ENCODE data around the gene SCCPDH.

The SCCPDH gene

DNA sequence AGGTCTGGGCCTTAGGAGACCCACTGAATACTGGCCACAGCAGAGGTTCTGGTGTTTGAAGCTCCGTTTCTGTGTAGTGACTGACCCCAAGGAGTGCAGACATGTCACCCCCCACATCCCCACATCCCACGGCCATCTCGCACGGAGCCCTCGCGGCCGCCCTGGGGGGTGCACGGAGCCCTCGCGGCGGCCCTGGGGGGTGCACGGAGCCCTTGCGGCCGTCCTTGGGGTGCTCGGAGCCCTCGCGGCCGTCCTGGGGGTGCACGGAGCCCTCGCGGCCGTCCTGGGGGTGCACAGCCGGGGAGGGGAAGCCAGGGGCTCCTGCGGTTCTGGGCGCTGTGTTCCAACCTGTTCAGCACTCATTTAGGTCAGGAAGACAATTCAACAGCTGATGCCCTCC is 68.4 kb downstream of the SCCPDH start:
- TF ChIP-seq GATA1 (IDR thresholded peaks at IDR 0.05; ENCODE audit: low read depth, low read length) (no peak), POLR2A (IDR thresholded peaks at IDR 0.05; ENCODE audit: low read length) (no peak)
- DNase-seq, result no peak

DNA sequence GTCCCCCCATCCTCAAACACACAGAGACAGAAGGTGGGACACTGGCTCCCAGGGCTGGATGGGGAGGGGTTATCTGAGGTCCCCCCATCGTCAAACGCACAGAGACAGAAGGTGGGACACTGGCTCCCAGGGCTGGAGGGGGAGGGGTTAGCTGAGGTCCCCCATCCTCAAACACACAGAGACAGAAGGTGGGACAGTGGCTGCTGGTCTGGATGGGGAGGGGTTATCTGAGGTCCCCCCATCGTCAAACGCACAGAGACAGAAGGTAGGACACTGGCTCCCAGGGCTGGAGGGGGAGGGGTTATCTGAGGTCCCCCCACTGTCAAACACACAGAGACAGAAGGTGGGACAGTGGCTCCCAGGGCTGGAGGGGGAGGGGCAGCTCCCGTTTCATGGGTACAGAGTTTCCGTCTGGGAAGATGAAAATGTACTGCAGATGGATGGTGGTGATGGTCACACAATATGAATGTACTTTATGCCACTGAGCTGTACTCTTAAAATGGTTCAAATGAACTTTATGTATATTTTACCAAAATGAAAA is 69.2 kb downstream of the SCCPDH start:
- DNase-seq, result no peak
- TF ChIP-seq POLR2A (IDR thresholded peaks at IDR 0.05; ENCODE audit: low read length), result no peak
- TF ChIP-seq GATA1 (IDR thresholded peaks at IDR 0.05; ENCODE audit: low read depth, low read length), result no peak

DNA sequence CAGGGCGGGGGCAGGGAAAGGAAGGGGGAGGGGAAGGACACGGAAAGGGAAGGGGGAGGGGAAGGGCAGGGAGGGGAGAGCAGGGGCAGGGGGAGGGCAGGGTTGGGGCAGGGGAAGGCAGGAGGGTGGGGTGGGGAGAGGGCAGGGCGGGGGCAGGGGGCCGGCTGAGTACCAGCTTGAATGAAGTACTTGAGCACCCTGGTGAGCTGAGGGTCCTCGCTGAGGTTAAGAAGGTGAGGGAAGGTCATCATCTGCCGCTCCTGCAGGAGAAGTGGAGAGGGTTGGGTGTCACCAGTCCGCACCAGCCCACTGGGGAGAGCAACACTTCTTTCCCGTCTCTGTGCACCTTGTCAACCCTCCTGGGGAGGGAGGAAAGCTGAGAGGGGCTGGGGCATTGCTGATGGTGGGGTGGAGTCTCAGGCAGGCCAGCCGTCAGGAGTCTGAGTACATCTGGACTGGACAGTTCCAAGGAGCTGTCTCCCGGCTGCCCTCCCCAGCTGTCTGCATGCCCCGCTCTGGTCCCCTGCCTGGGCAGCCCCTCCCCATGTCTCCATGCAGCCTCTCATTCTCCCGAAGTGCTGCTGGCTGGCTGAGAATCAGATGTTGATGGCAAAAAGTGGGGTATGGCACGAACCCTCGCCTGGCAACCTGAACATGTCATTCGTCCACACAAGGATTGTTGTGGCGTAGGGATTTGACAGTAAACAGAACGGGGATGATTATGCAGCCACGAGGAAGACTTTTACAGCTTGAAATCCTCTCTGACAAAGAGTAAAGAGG is 70.0 kb downstream of the SCCPDH start:
- TF ChIP-seq GATA1 (IDR thresholded peaks at IDR 0.05; ENCODE audit: low read depth, low read length) (no peak), POLR2A (IDR thresholded peaks at IDR 0.05; ENCODE audit: low read length) (no peak)
- no peak for DNase-seq

DNA sequence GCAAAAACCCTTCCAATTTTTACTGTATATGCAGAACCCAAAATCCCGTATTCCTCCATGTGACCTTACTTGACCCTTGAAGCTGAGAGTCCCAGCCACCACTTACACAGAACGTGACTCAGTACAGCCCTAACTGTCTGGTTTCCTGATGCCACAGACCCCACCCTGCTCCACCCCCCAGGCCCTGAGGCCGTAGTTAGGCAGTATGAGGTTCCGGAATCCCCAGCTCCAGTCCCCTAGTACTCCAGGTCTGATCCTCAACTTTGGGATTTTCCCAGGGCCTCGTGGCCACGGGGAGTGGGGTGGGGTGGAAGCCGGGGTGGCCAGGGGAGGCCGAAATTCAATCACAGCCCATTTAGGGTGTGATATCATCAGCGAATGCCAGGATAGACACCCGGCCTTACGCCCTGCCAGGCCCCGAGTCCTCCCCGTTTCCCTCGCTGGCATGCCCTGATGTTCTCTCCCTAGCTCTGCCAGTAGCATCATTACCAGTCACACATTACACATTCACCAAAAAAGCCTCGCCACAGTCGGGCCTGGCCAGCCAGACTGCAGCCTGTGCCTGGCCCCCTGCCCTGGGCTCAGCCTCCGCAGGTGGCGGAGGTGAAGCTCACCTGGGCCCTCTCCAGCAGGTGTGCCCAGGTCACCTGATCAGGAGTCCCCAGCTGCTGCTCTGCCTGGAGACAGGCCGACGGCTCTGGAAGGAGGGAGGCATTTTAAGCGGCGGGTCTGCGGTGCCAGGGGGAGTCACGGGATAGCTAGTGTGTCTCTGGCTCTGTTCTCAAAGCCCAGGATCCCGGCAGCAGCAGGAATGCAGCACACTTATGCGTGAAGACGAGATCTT is 70.8 kb downstream of the SCCPDH start:
- TF ChIP-seq POLR2A (IDR thresholded peaks at IDR 0.05; ENCODE audit: low read length), result no peak
- TF ChIP-seq GATA1 (IDR thresholded peaks at IDR 0.05; ENCODE audit: low read depth, low read length), result no peak
- no peak for DNase-seq

DNA sequence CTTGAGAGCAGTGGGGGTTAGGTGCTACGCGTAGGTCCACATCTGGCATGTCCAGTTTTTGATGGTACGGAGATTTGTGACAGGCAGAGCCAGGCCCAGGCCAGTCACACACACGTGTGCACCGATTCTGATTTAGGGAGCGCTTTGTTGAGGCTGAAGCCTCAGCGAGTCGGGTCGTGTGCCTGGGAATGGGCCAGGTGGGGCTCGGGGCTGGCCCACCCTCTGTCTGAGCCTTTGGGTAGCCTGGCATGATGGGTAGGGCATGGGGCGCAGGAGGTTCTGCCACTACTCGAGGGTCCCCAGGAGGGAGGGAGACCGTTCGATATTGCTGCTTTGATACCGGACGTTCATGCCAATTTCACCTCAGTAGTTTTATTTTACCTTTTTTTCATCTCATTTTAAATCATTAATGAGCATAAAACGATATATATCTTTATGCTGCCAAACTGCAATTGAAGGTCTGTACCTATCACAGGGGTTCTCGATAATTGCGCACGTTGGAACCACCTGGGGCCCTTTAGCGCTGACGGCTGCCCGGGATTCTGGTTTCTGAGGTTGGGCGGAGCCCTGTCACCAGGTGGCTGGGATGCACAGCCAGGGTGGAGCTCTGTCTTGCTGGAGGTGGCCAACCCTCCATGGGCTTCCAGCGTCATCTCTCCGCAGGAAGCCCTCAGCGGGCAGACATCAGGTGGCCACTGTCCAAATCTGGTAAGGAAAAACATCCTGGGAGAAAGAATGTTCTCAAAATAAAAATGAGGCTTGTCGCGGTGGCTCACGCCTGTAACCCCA is 71.9 kb downstream of the SCCPDH start:
- TF ChIP-seq GATA1 (IDR thresholded peaks at IDR 0.05; ENCODE audit: low read depth, low read length), result no peak
- no peak for TF ChIP-seq POLR2A (IDR thresholded peaks at IDR 0.05; ENCODE audit: low read length)
- DNase-seq, result no peak

DNA sequence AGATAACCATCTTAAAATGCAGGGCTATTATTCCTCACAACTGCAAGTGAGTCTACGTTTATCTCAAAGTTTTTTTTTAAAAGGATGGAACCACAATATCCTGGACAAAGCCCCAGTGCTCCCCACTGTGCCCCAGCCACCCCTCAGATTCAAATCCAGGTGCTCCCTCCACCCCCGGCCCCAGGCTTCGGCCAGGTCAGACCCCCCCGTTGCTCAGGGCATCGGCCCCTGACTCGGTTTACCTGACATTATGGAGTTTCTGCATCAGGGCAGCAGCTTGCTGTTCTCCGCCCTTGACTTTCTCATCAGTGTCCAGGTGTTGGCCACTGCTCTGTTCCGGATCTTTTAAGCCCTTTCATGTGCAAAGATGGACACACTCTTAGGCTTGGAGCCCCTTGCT is 72.9 kb downstream of the SCCPDH start:
- no peak for DNase-seq
- no peak for TF ChIP-seq GATA1 (IDR thresholded peaks at IDR 0.05; ENCODE audit: low read depth, low read length)
- TF ChIP-seq POLR2A (IDR thresholded peaks at IDR 0.05; ENCODE audit: low read length), result no peak

- TF ChIP-seq POLR2A (IDR thresholded peaks at IDR 0.05; ENCODE audit: low read length) (no peak), GATA1 (IDR thresholded peaks at IDR 0.05; ENCODE audit: low read depth, low read length) (no peak)
- no peak for DNase-seq
Observed at GRCh38 chr1:246797597-246797996, 73.4 kb downstream of the SCCPDH start.

GRCh38 chr1:246798107-246798506 is 73.9 kb downstream of the SCCPDH start:
- TF ChIP-seq POLR2A (IDR thresholded peaks at IDR 0.05; ENCODE audit: low read length), result no peak
- TF ChIP-seq GATA1 (IDR thresholded peaks at IDR 0.05; ENCODE audit: low read depth, low read length), result no peak
- DNase-seq, result no peak

- no peak for DNase-seq
- TF ChIP-seq GATA1 (IDR thresholded peaks at IDR 0.05; ENCODE audit: low read depth, low read length) (no peak), POLR2A (IDR thresholded peaks at IDR 0.05; ENCODE audit: low read length) (no peak)
Observed at GRCh38 chr1:246798606-246799496, 74.6 kb downstream of the SCCPDH start.

- TF ChIP-seq GATA1 (IDR thresholded peaks at IDR 0.05; ENCODE audit: low read depth, low read length) (no peak), POLR2A (IDR thresholded peaks at IDR 0.05; ENCODE audit: low read length) (no peak)
- no peak for DNase-seq
Observed at GRCh38 chr1:246800356-246800755, 76.1 kb downstream of the SCCPDH start.

DNA sequence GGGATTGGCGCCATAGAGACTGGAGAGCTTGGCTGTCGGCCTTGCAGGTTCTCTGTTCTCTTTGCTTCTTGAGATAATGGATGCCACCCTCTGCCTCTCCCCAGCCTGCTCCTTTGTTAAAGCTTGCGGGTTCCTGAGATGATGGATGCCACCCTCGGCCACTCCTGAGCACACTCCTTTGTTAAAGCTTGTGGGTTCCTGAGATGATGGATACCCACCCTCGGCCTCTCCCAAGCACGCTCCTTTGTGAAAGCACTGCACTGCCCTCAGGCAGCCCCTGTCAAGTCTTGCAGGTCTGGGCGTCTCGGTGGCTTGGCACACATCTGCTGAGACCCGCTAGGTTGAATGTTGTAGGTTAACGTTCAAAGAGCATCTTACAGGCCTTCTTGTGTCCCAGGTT is 76.5 kb downstream of the SCCPDH start:
- DNase-seq, result no peak
- TF ChIP-seq POLR2A (IDR thresholded peaks at IDR 0.05; ENCODE audit: low read length) (no peak), GATA1 (IDR thresholded peaks at IDR 0.05; ENCODE audit: low read depth, low read length) (no peak)

DNA sequence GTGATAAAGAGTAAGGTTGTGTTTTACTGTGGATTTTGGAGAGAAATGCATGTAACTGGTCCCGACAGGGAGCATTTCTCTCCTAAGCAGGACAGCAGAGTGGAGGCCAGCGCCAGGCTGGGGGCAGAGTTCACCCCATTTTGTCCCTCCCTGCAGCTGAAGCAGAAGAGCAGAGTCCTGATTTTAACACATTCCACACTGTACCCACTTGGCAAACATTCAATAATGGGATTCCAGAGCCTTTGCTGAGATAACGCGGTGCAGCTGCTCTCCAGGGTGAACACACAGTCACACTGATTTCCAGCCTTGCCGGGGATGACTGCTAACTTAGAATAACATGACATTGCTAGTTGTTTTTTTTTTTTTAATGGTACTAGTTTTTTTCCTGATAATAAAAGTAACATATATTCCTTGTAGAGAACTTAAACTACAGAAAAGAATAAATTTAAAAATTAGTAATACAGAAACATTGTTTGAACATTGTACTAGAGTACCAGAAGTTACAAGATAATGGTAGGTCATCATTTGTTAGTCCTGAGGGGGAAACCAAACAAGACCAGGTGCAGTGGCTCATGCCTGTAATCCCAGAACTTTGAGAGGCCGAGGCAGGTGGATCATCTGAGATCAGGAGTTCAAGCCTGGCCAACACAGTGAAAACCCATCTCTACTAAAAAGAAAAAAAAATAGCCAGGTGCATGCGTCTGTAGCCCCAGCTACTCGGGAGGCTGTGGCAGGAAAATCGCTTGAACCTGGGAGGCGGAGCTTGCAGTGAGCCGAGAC is 77.2 kb downstream of the SCCPDH start:
- no peak for DNase-seq
- TF ChIP-seq GATA1 (IDR thresholded peaks at IDR 0.05; ENCODE audit: low read depth, low read length), result no peak
- TF ChIP-seq POLR2A (IDR thresholded peaks at IDR 0.05; ENCODE audit: low read length), result no peak

Measured in erythroblast (primary cell).